Measurements from ENCODE around the gene SLC33A1.

SLC33A1 gene

GRCh38 chr3:155876503-155876902 is 22.3 kb upstream of the SLC33A1 start:
- Histone ChIP-seq H3K4me1 (ENCODE audit: insufficient read depth, low read length) (peaks cover 63% of the 10 kb centered on the region), H3K4me3 (ENCODE audit: low read depth in 1 of 2, low read length in 2 of 2) (no peak overlapping the region), H2AFZ (ENCODE audit: low read depth, low read length) (no peak overlapping the region), H3K9me3 (ENCODE audit: insufficient read depth, low read length, severe bottlenecking) (no peaks in the 10 kb centered on the region), H3K36me3 (ENCODE audit: insufficient read depth, low read length) (peaks cover 9% of the 10 kb centered on the region; the same call in 1 of the 2 replicates), H3K27me3 (ENCODE audit: insufficient read depth, low read length, poor library complexity) (no peaks in the 10 kb centered on the region), H3K4me2 (ENCODE audit: insufficient read depth, low read length) (peak overlapping the region; percentile 2; the same call in 1 of the 2 replicates), H3K27ac (ENCODE audit: low read length) (no peak overlapping the region), H4K20me1 (ENCODE audit: insufficient read depth, low read length) (peaks cover 89% of the 10 kb centered on the region), H3K79me2 (ENCODE audit: insufficient read depth, low read length) (peaks cover 100% of the 10 kb centered on the region), H3K9ac (ENCODE audit: low read depth, low read length) (no peak overlapping the region)
- ATAC-seq (ENCODE audit: insufficient read depth, low read depth) (no peak), DNase-seq (no peak)
- TF ChIP-seq CTCF (IDR thresholded peaks at IDR 0.05; ENCODE audit: borderline replicate concordance, extremely low read depth, low read length, poor library complexity, severe bottlenecking) (no peak), EZH2 (IDR thresholded peaks at IDR 0.05; ENCODE audit: borderline replicate concordance, low read depth, low read length, severe bottlenecking) (no peak)

- TF ChIP-seq CTCF (IDR thresholded peaks at IDR 0.05; ENCODE audit: borderline replicate concordance, extremely low read depth, low read length, poor library complexity, severe bottlenecking) (no peak), EZH2 (IDR thresholded peaks at IDR 0.05; ENCODE audit: borderline replicate concordance, low read depth, low read length, severe bottlenecking) (no peak)
- H3K27me3 ChIP-seq (ENCODE audit: insufficient read depth, low read length, poor library complexity): no peaks in the 10 kb centered on the region
- H2AFZ ChIP-seq (ENCODE audit: low read depth, low read length): no peak overlapping the region
- DNase-seq: no peak
- H3K4me3 ChIP-seq (ENCODE audit: low read depth in 1 of 2, low read length in 2 of 2): no peak overlapping the region
- peaks cover 100% of the 10 kb centered on the region for H3K79me2 ChIP-seq (ENCODE audit: insufficient read depth, low read length)
- ATAC-seq (ENCODE audit: insufficient read depth, low read depth): no peak
- peaks cover 88% of the 10 kb centered on the region for H4K20me1 ChIP-seq (ENCODE audit: insufficient read depth, low read length)
- peaks cover 63% of the 10 kb centered on the region for H3K4me1 ChIP-seq (ENCODE audit: insufficient read depth, low read length)
- H3K9me3 ChIP-seq (ENCODE audit: insufficient read depth, low read length, severe bottlenecking): no peaks in the 10 kb centered on the region
- no peak overlapping the region for H3K9ac ChIP-seq (ENCODE audit: low read depth, low read length)
- peaks cover 10% of the 10 kb centered on the region; the same call in 1 of the 2 replicates for H3K36me3 ChIP-seq (ENCODE audit: insufficient read depth, low read length)
- H3K4me2 ChIP-seq (ENCODE audit: insufficient read depth, low read length): peak overlapping the region; percentile 2; the same call in 1 of the 2 replicates
- H3K27ac ChIP-seq (ENCODE audit: low read length): no peak overlapping the region
Observed at GRCh38 chr3:155876037-155876436, 21.8 kb upstream of the SLC33A1 start.

- Histone ChIP-seq H3K4me1 (ENCODE audit: insufficient read depth, low read length) (peaks cover 61% of the 10 kb centered on the region), H3K36me3 (ENCODE audit: insufficient read depth, low read length) (peaks cover 10% of the 10 kb centered on the region; the same call in 1 of the 2 replicates), H3K27me3 (ENCODE audit: insufficient read depth, low read length, poor library complexity) (no peaks in the 10 kb centered on the region), H3K4me2 (ENCODE audit: insufficient read depth, low read length) (peak overlapping the region; percentile 74; the same call in 1 of the 2 replicates), H2AFZ (ENCODE audit: low read depth, low read length) (no peak overlapping the region), H4K20me1 (ENCODE audit: insufficient read depth, low read length) (peaks cover 60% of the 10 kb centered on the region), H3K27ac (ENCODE audit: low read length) (no peak overlapping the region), H3K4me3 (ENCODE audit: low read depth in 1 of 2, low read length in 2 of 2) (peak overlapping the region in 1 of 2 experiments; percentile 95; a peak in 1 of 4 replicates), H3K79me2 (ENCODE audit: insufficient read depth, low read length) (peaks cover 81% of the 10 kb centered on the region), H3K9ac (ENCODE audit: low read depth, low read length) (peak overlapping the region; percentile 89), H3K9me3 (ENCODE audit: insufficient read depth, low read length, severe bottlenecking) (no peaks in the 10 kb centered on the region)
- TF ChIP-seq EZH2 (IDR thresholded peaks at IDR 0.05; ENCODE audit: borderline replicate concordance, low read depth, low read length, severe bottlenecking) (no peak), CTCF (IDR thresholded peaks at IDR 0.05; ENCODE audit: borderline replicate concordance, extremely low read depth, low read length, poor library complexity, severe bottlenecking) (no peak)
- DNase-seq (no peak), ATAC-seq (ENCODE audit: insufficient read depth, low read depth) (no peak)
Observed at GRCh38 chr3:155872904-155873646, 18.8 kb upstream of the SLC33A1 start.

Data from DND-41 (cell line).